ENCODE results near the gene CLDN22.

CLDN22 gene

DNA sequence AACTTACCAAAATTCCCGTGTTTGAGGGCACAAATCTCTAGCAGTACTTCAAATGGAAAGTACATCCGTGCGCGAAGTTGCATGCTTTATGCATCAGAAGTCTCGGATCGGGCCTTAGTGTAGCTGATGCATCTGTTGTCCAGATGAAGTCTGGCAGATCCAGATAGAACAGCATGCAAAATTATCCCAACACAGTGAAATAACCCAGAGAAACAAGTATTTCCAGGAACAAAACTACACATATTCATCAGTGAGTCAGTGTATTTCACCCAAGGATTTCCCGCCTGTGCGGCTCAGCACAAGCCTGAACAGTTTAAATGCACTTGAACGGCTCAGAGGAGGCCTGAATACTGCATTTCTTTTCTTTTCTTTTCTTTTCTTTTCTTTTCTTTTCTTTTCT, 29.6 kb upstream of the CLDN22 start:
- Histone ChIP-seq H4K20me1 (ENCODE audit: insufficient read depth, low read length) (no peaks in the 10 kb centered on the region), H3K9me3 (ENCODE audit: insufficient read depth, low read length, severe bottlenecking) (no peaks in the 10 kb centered on the region), H3K27ac (ENCODE audit: low read length) (no peak overlapping the region), H3K9ac (ENCODE audit: low read depth, low read length) (no peak overlapping the region), H3K36me3 (ENCODE audit: insufficient read depth, low read length) (no peaks in the 10 kb centered on the region), H2AFZ (ENCODE audit: low read depth, low read length) (no peak overlapping the region), H3K4me2 (ENCODE audit: insufficient read depth, low read length) (no peak overlapping the region), H3K4me1 (ENCODE audit: insufficient read depth, low read length) (no peaks in the 10 kb centered on the region), H3K79me2 (ENCODE audit: insufficient read depth, low read length) (no peaks in the 10 kb centered on the region), H3K4me3 (ENCODE audit: low read depth in 1 of 2, low read length in 2 of 2) (no peak overlapping the region), H3K27me3 (ENCODE audit: insufficient read depth, low read length, poor library complexity) (no peaks in the 10 kb centered on the region)
- TF ChIP-seq, protein P1, sequence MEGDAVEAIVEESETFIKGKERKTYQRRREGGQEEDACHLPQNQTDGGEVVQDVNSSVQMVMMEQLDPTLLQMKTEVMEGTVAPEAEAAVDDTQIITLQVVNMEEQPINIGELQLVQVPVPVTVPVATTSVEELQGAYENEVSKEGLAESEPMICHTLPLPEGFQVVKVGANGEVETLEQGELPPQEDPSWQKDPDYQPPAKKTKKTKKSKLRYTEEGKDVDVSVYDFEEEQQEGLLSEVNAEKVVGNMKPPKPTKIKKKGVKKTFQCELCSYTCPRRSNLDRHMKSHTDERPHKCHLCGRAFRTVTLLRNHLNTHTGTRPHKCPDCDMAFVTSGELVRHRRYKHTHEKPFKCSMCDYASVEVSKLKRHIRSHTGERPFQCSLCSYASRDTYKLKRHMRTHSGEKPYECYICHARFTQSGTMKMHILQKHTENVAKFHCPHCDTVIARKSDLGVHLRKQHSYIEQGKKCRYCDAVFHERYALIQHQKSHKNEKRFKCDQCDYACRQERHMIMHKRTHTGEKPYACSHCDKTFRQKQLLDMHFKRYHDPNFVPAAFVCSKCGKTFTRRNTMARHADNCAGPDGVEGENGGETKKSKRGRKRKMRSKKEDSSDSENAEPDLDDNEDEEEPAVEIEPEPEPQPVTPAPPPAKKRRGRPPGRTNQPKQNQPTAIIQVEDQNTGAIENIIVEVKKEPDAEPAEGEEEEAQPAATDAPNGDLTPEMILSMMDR (IDR thresholded peaks at IDR 0.05; ENCODE audit: borderline replicate concordance, extremely low read depth, low read length, poor library complexity, severe bottlenecking): no peak
- TF ChIP-seq EZH2 (IDR thresholded peaks at IDR 0.05; ENCODE audit: borderline replicate concordance, low read depth, low read length, severe bottlenecking): no peak
- DNase-seq (no peak), ATAC-seq (ENCODE audit: insufficient read depth, low read depth) (no peak)

DNA sequence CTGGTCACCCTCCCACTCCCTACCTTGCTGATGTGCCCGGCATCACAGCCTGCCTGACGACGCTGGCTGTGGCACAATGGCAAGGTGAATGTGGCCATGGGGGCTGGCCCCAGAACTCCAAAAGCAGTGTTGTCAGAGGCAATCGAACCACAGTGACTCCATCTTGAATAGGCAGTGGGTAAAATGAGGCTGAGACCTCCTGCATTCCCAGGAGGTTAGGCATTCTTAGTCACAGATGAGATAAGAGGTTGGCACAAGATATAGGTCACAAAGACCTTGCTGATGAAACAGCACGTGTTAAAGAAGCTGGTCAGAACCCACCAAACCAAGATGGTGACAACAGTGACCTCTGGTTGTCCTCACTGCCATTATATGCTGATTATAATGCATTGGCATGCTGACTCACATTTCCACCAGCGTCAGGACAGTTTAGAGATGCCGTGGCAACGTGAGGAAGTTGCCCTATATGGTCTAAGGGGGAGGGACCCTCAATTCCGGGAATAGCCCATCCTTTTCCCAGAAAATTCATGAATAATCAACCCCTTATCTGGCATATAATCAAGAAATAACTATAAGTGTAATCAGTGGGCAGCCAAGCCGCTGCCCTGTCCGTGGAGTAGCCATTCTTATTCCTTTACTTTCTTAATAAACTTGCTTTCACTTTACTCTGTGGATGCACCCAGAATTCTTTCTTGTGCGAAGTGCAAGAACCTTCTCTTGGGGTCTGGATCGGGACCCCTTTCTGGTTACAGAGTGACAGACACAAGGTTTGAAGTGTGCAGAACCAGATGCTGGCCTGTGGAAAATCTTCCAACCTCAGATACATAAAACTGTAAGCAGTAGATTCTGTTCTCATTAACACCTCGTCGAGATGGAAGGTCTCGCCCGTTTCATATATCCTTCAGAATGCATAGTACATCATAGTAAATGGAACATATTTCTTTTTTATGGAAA, 28.9 kb upstream of the CLDN22 start:
- Histone ChIP-seq H3K9ac (ENCODE audit: low read depth, low read length) (no peak overlapping the region), H2AFZ (ENCODE audit: low read depth, low read length) (no peak overlapping the region), H3K27me3 (ENCODE audit: insufficient read depth, low read length, poor library complexity) (no peaks in the 10 kb centered on the region), H3K36me3 (ENCODE audit: insufficient read depth, low read length) (no peaks in the 10 kb centered on the region), H3K27ac (ENCODE audit: low read length) (no peak overlapping the region), H3K9me3 (ENCODE audit: insufficient read depth, low read length, severe bottlenecking) (no peaks in the 10 kb centered on the region), H3K4me1 (ENCODE audit: insufficient read depth, low read length) (no peaks in the 10 kb centered on the region), H3K4me3 (ENCODE audit: low read depth in 1 of 2, low read length in 2 of 2) (no peak overlapping the region), H3K4me2 (ENCODE audit: insufficient read depth, low read length) (no peak overlapping the region), H3K79me2 (ENCODE audit: insufficient read depth, low read length) (no peaks in the 10 kb centered on the region), H4K20me1 (ENCODE audit: insufficient read depth, low read length) (no peaks in the 10 kb centered on the region)
- TF ChIP-seq, protein P1 (IDR thresholded peaks at IDR 0.05; ENCODE audit: borderline replicate concordance, extremely low read depth, low read length, poor library complexity, severe bottlenecking): no peak
- TF ChIP-seq EZH2 (IDR thresholded peaks at IDR 0.05; ENCODE audit: borderline replicate concordance, low read depth, low read length, severe bottlenecking): no peak
- DNase-seq: no peak
- no peak for ATAC-seq (ENCODE audit: insufficient read depth, low read depth)

DNA sequence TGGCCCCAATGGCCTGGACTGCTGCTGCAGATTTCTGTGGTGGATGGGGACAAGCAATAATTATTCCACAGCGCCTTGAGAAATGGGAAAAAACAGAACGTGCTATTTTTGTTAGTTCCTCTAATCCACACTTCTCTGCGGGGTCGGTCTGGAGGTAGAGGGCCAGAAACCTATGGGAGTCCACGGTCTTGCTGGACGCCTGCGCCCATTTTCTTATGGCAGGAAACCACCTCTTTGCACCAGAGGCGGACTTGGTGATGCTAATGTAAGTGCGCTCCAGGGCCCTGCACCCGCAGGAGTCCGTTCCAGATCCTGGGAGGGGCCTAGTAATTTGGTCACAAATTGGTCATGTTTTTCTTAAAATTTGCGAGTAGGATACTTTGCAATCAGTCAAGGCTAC, 28.1 kb upstream of the CLDN22 start:
- H3K9me3 ChIP-seq (ENCODE audit: insufficient read depth, low read length, severe bottlenecking): no peaks in the 10 kb centered on the region
- DNase-seq (no peak), ATAC-seq (ENCODE audit: insufficient read depth, low read depth) (no peak)
- no peaks in the 10 kb centered on the region for H4K20me1 ChIP-seq (ENCODE audit: insufficient read depth, low read length)
- H3K27ac ChIP-seq (ENCODE audit: low read length): no peak overlapping the region
- no peak overlapping the region for H2AFZ ChIP-seq (ENCODE audit: low read depth, low read length)
- no peaks in the 10 kb centered on the region for H3K36me3 ChIP-seq (ENCODE audit: insufficient read depth, low read length)
- H3K4me1 ChIP-seq (ENCODE audit: insufficient read depth, low read length): no peaks in the 10 kb centered on the region
- no peak for TF ChIP-seq EZH2 (IDR thresholded peaks at IDR 0.05; ENCODE audit: borderline replicate concordance, low read depth, low read length, severe bottlenecking)
- TF ChIP-seq, protein P1 (IDR thresholded peaks at IDR 0.05; ENCODE audit: borderline replicate concordance, extremely low read depth, low read length, poor library complexity, severe bottlenecking): no peak
- H3K27me3 ChIP-seq (ENCODE audit: insufficient read depth, low read length, poor library complexity): no peaks in the 10 kb centered on the region
- H3K79me2 ChIP-seq (ENCODE audit: insufficient read depth, low read length): no peaks in the 10 kb centered on the region
- no peak overlapping the region for H3K9ac ChIP-seq (ENCODE audit: low read depth, low read length)
- H3K4me3 ChIP-seq (ENCODE audit: low read depth in 1 of 2, low read length in 2 of 2): no peak overlapping the region
- H3K4me2 ChIP-seq (ENCODE audit: insufficient read depth, low read length): no peak overlapping the region

Measured in DND-41 (cell line).